Measurements from ENCODE around the gene CYP27B1.
A peak's percentile ranks its signal among the peaks of the same experiment; 100 is the strongest.

CYP27B1 gene

GRCh38 chr12:57750561-57751431, 16.1 kb downstream of the CYP27B1 start:
- no peak for DNase-seq

- DNase-seq = no peak
These were observed 17.8 kb downstream of the CYP27B1 start for GRCh38 chr12:57749061-57749460.

GRCh38 chr12:57746025-57746424, 20.9 kb downstream of the CYP27B1 start:
- DNase-seq = no peak

- DNase-seq = no peak
These were observed 21.4 kb downstream of the CYP27B1 start for GRCh38 chr12:57745485-57745881.

- DNase-seq = peak; percentile 94
These were observed 21.9 kb downstream of the CYP27B1 start, which contains the start of gene TSPAN31 for GRCh38 chr12:57744777-57745484. TSPAN31 (plus strand) TSS chr12:57745039; CDS start chr12:57745155, 116 bp downstream.

GRCh38 chr12:57744194-57744776, 22.6 kb downstream of the CYP27B1 start:
- peak; percentile 71 for DNase-seq

- no peak for DNase-seq
These were observed 23.1 kb downstream of the CYP27B1 start for GRCh38 chr12:57743769-57744168.

- DNase-seq = peak; percentile 70
These were observed 24.8 kb downstream of the CYP27B1 start for GRCh38 chr12:57741844-57742738.

GRCh38 chr12:57741413-57741789, 25.5 kb downstream of the CYP27B1 start:
- DNase-seq = no peak

- peak; percentile 61 for DNase-seq
These were observed 26.0 kb downstream of the CYP27B1 start for GRCh38 chr12:57740656-57741412.

GRCh38 chr12:57739914-57740538, 26.9 kb downstream of the CYP27B1 start:
- DNase-seq = no peak

GRCh38 chr12:57739387-57739786, 27.5 kb downstream of the CYP27B1 start:
- no peak for DNase-seq

- DNase-seq = no peak
These were observed 28.1 kb downstream of the CYP27B1 start, which contains the start of gene AGAP2 for GRCh38 chr12:57738661-57739237. AGAP2 (minus strand) TSS chr12:57738742; CDS start chr12:57738246, 496 bp downstream.

GRCh38 chr12:57737467-57738460, 29.1 kb downstream of the CYP27B1 start:
- no peak for DNase-seq

GRCh38 chr12:57736741-57737466, 30.0 kb downstream of the CYP27B1 start:
- no peak for DNase-seq

- no peak for DNase-seq
These were observed 30.7 kb downstream of the CYP27B1 start for GRCh38 chr12:57735952-57736740.

- no peak for DNase-seq
These were observed 31.6 kb downstream of the CYP27B1 start for GRCh38 chr12:57735198-57735855.

Measured in stimulated activated CD4-positive, alpha-beta T cell treated with anti-CD3 and anti-CD28 coated beads, Interleukin-4, amount 100 ng/mL, for 1 hour (primary cell).